Neural progenitor cell (in vitro differentiated cells): Measurements from ENCODE around the gene DRAP1. TPM values are rescaled to one million over a fixed set of nuclear protein-coding genes. Genes with fewer than 3 reads are reported as not detected.

Source experiments
- DNase-seq: peaks from one replicate; pipeline ENCODE4 v3.0.0-alpha.2; 2016; ENCODE audit warnings: low spot score
- H2AFZ ChIP-seq: fragments of 200-600 bp; sonication (generic); replicated peaks from 2 replicates; pipeline ENCODE4 v1.6.1; 2016; ENCODE audit warnings: antibody characterized with exemption
- H3F3A ChIP-seq: fragments of 200-600 bp; sonication (generic); 2 replicates; pipeline ENCODE4 v1.6.1; 2016; ENCODE audit warnings: antibody characterized with exemption, low read depth
- H3K27ac ChIP-seq: fragments of 200-600 bp; sonication (generic); 2 replicates; pipeline ENCODE4 v1.5.1; 2016; ENCODE audit warnings: mild to moderate bottlenecking
- H3K27me3 ChIP-seq: fragments of 200-600 bp; sonication (generic); 2 replicates; pipeline ENCODE4 v1.6.1; 2016; ENCODE audit warnings: mild to moderate bottlenecking, moderate library complexity
- H3K36me3 ChIP-seq: fragments of 200-600 bp; sonication (generic); 2 replicates; pipeline ENCODE4 v1.5.1; 2016
- H3K4me1 ChIP-seq: fragments of 200-600 bp; sonication (generic); 2 replicates; pipeline ENCODE4 v1.6.1; 2016; ENCODE audit warnings: mixed run types
- H3K4me2 ChIP-seq: fragments of 200-600 bp; sonication (generic); 2 replicates; pipeline ENCODE4 v1.6.1; 2016
- H3K4me3 ChIP-seq: fragments of 200-600 bp; sonication (generic); 2 replicates; pipeline ENCODE4 v1.5.1; 2016
- H3K79me2 ChIP-seq: fragments of 200-600 bp; sonication (generic); 2 replicates; pipeline ENCODE4 v1.6.1; 2016; ENCODE audit warnings: low read depth
- H3K9ac ChIP-seq: fragments of 200-600 bp; sonication (generic); 2 replicates; pipeline ENCODE4 v1.6.1; 2016
- H3K9me3 ChIP-seq: fragments of 200-600 bp; sonication (generic); 2 replicates; pipeline ENCODE4 v1.5.1; 2016; ENCODE audit warnings: low read depth
- H4K20me1 ChIP-seq: fragments of 200-600 bp; sonication (generic); 2 replicates; pipeline ENCODE4 v1.6.1; 2016; ENCODE audit warnings: low read depth
- H3K27ac Mint-ChIP-seq: 3 replicates; pipeline ENCODE4 v1.8.0; 2021; ENCODE audit warnings: mixed read lengths
- H3K27me3 Mint-ChIP-seq: 2 replicates; pipeline ENCODE4 v1.8.0; 2022; ENCODE audit warnings: low read depth, mild to moderate bottlenecking, inconsistent platforms, moderate library complexity, mixed read lengths; ENCODE audit not compliant: insufficient read depth
- H3K36me3 Mint-ChIP-seq: 3 replicates; pipeline ENCODE4 v1.8.0; 2021; ENCODE audit warnings: mixed read lengths
- H3K4me1 Mint-ChIP-seq: 3 replicates; pipeline ENCODE4 v1.8.0; 2021; ENCODE audit warnings: mixed read lengths
- H3K4me3 Mint-ChIP-seq: 3 replicates; pipeline ENCODE4 v1.8.0; 2021; ENCODE audit warnings: mild to moderate bottlenecking, moderate library complexity, mixed read lengths
- H3K9me3 Mint-ChIP-seq: 3 replicates; pipeline ENCODE4 v1.8.0; 2020; ENCODE audit warnings: mixed read lengths
- EZH2 ChIP-seq: fragments of 200-600 bp; sonication (generic); IDR thresholded peaks from 2 replicates; pipeline ENCODE4 v1.6.1; 2017; ENCODE audit warnings: antibody characterized with exemption, mild to moderate bottlenecking, moderate library complexity
- EZH2phosphoT487 ChIP-seq: fragments of 200-600 bp; sonication (generic); IDR thresholded peaks from 2 replicates; pipeline ENCODE4 v1.6.1; 2017; ENCODE audit warnings: antibody characterized with exemption
- total RNA-seq: library from RNA; depleted of rRNA; stranded (reverse); fragments of >200 nt; gene quantifications from 2 replicates; pipeline ENCODE4 v1.2.3, GENCODE V29; 2015; ENCODE audit warnings: low replicate concordance
- TF ChIP-seq, protein P1 (sequence below): fragments of 200-600 bp; sonication (generic); IDR thresholded peaks from 2 replicates; pipeline ENCODE4 v1.5.1; 2017; ENCODE audit warnings: antibody characterized with exemption, mild to moderate bottlenecking

Gene DRAP1
- total RNA-seq, 1 donor from 2014 or later: 51.0 TPM

DNA sequence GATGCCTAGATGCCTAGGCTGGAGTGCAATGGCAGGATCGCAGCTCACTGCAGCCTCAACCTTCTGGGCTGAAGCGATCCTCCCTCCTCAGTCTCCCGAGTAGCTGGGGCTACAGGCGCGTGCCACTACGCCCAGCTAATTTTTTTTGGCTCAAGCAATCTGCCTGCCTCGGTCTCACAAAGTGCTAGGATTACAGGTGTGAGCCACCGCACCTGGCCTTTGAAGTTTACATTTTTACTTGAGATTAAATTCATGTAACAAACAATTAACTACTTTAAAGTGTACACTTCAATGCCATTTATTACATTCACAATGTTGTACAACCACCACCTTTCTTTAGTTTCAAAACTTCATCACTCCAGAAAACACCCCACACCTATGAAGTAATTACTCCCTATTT lies 15.5 kb upstream of the DRAP1 start:
- TF ChIP-seq EZH2 (no peak), EZH2phosphoT487 (no peak)
- TF ChIP-seq, protein P1, sequence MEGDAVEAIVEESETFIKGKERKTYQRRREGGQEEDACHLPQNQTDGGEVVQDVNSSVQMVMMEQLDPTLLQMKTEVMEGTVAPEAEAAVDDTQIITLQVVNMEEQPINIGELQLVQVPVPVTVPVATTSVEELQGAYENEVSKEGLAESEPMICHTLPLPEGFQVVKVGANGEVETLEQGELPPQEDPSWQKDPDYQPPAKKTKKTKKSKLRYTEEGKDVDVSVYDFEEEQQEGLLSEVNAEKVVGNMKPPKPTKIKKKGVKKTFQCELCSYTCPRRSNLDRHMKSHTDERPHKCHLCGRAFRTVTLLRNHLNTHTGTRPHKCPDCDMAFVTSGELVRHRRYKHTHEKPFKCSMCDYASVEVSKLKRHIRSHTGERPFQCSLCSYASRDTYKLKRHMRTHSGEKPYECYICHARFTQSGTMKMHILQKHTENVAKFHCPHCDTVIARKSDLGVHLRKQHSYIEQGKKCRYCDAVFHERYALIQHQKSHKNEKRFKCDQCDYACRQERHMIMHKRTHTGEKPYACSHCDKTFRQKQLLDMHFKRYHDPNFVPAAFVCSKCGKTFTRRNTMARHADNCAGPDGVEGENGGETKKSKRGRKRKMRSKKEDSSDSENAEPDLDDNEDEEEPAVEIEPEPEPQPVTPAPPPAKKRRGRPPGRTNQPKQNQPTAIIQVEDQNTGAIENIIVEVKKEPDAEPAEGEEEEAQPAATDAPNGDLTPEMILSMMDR: no peak
- Histone ChIP-seq H3K4me3 (no peak overlapping the region), H3K27me3 (peaks cover 100% of the 10 kb centered on the region), H4K20me1 (no peaks in the 10 kb centered on the region), H3K27ac (no peak overlapping the region), H3K36me3 (no peaks in the 10 kb centered on the region), H3K4me2 (no peak overlapping the region), H3F3A (peaks cover 9% of the 10 kb centered on the region), H3K4me1 (peaks cover 5% of the 10 kb centered on the region), H2AFZ (no peak overlapping the region), H3K9ac (no peak overlapping the region), H3K9me3 (no peaks in the 10 kb centered on the region), H3K79me2 (no peaks in the 10 kb centered on the region)
- Mint-ChIP-seq H3K27ac (no peak overlapping the region), H3K36me3 (no peaks in the 10 kb centered on the region), H3K4me1 (peaks cover 19% of the 10 kb centered on the region), H3K9me3 (no peaks in the 10 kb centered on the region), H3K27me3 (peaks cover 29% of the 10 kb centered on the region), H3K4me3 (no peak overlapping the region)
- DNase-seq: no peak

- Histone ChIP-seq H3K79me2 (no peaks in the 10 kb centered on the region), H3F3A (peaks cover 3% of the 10 kb centered on the region), H2AFZ (no peak overlapping the region), H3K9ac (no peak overlapping the region), H3K4me3 (no peak overlapping the region), H3K4me1 (no peaks in the 10 kb centered on the region), H3K36me3 (no peaks in the 10 kb centered on the region), H3K27me3 (peaks cover 80% of the 10 kb centered on the region), H3K9me3 (no peaks in the 10 kb centered on the region), H3K4me2 (no peak overlapping the region), H3K27ac (no peak overlapping the region), H4K20me1 (no peaks in the 10 kb centered on the region)
- H3K4me1 Mint-ChIP-seq: peaks cover 25% of the 10 kb centered on the region
- TF ChIP-seq EZH2: no peak
- TF ChIP-seq EZH2phosphoT487: no peak
- TF ChIP-seq, protein P1: no peak
- DNase-seq: no peak
- H3K36me3 Mint-ChIP-seq: no peaks in the 10 kb centered on the region
- no peaks in the 10 kb centered on the region for H3K9me3 Mint-ChIP-seq
- H3K4me3 Mint-ChIP-seq: no peak overlapping the region
- no peak overlapping the region for H3K27ac Mint-ChIP-seq
- peaks cover 15% of the 10 kb centered on the region for H3K27me3 Mint-ChIP-seq
Observed at GRCh38 chr11:65906602-65907001, 12.6 kb upstream of the DRAP1 start.

DNA sequence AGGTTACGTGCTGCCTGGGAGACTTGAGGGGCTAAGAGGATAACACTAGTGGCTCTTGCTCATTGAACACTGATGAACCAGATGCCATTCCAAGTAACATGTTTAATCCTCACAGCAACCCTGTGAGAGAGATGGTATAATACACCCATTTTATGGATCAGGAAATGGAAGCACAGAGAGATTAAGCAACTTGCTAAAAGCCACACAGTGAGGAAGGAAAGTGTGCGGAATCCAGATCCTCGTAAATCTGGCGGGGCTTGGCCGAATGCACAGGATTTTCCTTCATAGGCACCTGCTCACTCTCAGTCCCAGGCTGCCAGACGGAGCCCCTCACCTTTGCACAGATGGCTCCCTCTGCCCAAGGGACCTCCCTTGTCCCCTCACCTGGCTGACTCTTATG lies 11.3 kb upstream of the DRAP1 start:
- no peak for DNase-seq
- Mint-ChIP-seq H3K9me3 (no peaks in the 10 kb centered on the region), H3K4me3 (peak overlapping the region; percentile 64), H3K27me3 (peaks cover 8% of the 10 kb centered on the region), H3K27ac (no peak overlapping the region), H3K36me3 (no peaks in the 10 kb centered on the region), H3K4me1 (peaks cover 20% of the 10 kb centered on the region)
- H3K27me3 ChIP-seq: peaks cover 67% of the 10 kb centered on the region
- H3K36me3 ChIP-seq: no peaks in the 10 kb centered on the region
- no peak overlapping the region for H2AFZ ChIP-seq
- H3K4me1 ChIP-seq: no peaks in the 10 kb centered on the region
- no peaks in the 10 kb centered on the region for H3K79me2 ChIP-seq
- no peak overlapping the region for H3K9ac ChIP-seq
- no peak overlapping the region for H3K27ac ChIP-seq
- no peak overlapping the region for H3K4me2 ChIP-seq
- no peaks in the 10 kb centered on the region for H4K20me1 ChIP-seq
- TF ChIP-seq EZH2phosphoT487 (no peak), EZH2 (no peak)
- TF ChIP-seq, protein P1: no peak
- H3K9me3 ChIP-seq: no peaks in the 10 kb centered on the region
- H3K4me3 ChIP-seq: no peak overlapping the region
- peaks cover 3% of the 10 kb centered on the region for H3F3A ChIP-seq
